H9 (cell line): ENCODE measurements around the gene ERVFRD-1. TPM values are rescaled to one million over a fixed set of nuclear protein-coding genes. Genes with fewer than 3 reads are reported as not detected.

ENCODE experiments used
- DNase-seq: peaks from one replicate; pipeline ENCODE4 v3.0.0-alpha.2; 2017
- H2AFZ ChIP-seq: one replicate; pipeline ENCODE4 v1.6.1; 2013; ENCODE audit warnings: mild to moderate bottlenecking, low read length, control low read depth, moderate library complexity
- H2AK5ac ChIP-seq: 2 replicates; pipeline ENCODE4 v1.6.1; 2013; ENCODE audit warnings: low read length, control low read depth, mixed read lengths; ENCODE audit not compliant: insufficient read length
- H2BK120ac ChIP-seq: one replicate; pipeline ENCODE4 v1.6.1; 2013; ENCODE audit warnings: low read depth, mild to moderate bottlenecking, low read length, control low read depth, inconsistent platforms; ENCODE audit not compliant: poor library complexity, severe bottlenecking
- H2BK12ac ChIP-seq: 2 replicates; pipeline ENCODE4 v1.6.1; 2013; ENCODE audit warnings: low read length, control low read depth, mixed read lengths, low read depth; ENCODE audit not compliant: insufficient read length
- H2BK15ac ChIP-seq: 2 replicates; pipeline ENCODE4 v1.6.1; 2013; ENCODE audit warnings: low read depth, low read length, control low read depth
- H2BK20ac ChIP-seq: one replicate; pipeline ENCODE4 v1.6.1; 2013; ENCODE audit warnings: low read depth, mild to moderate bottlenecking, low read length, control low read depth, inconsistent platforms; ENCODE audit not compliant: poor library complexity, severe bottlenecking
- H2BK5ac ChIP-seq: 2 replicates; pipeline ENCODE4 v1.6.1; 2013; ENCODE audit warnings: low read length, control low read depth, mixed read lengths; ENCODE audit not compliant: insufficient read length
- H3K14ac ChIP-seq: 2 replicates; pipeline ENCODE4 v1.6.1; 2013; ENCODE audit warnings: low read length, control low read depth; ENCODE audit not compliant: insufficient read depth
- H3K18ac ChIP-seq: 2 replicates; pipeline ENCODE4 v1.6.1; 2013; ENCODE audit warnings: low read depth, mild to moderate bottlenecking, mixed read lengths, low read length, control low read depth; ENCODE audit not compliant: insufficient read length
- H3K23ac ChIP-seq: 2 replicates; pipeline ENCODE4 v1.6.1; 2013; ENCODE audit warnings: low read length, control low read depth, mixed read lengths, low read depth; ENCODE audit not compliant: insufficient read length
- H3K23me2 ChIP-seq: 2 replicates; pipeline ENCODE4 v1.6.1; 2013; ENCODE audit warnings: low read depth, mild to moderate bottlenecking, mixed read lengths, low read length, control low read depth; ENCODE audit not compliant: insufficient read length, poor library complexity, severe bottlenecking
- H3K27ac ChIP-seq: 2 replicates; pipeline ENCODE4 v1.5.1; 2013; ENCODE audit warnings: low read length, control low read depth, mixed read lengths, low read depth; ENCODE audit not compliant: insufficient read length
- H3K27me3 ChIP-seq: 2 replicates; pipeline ENCODE4 v1.6.1; 2013; ENCODE audit warnings: low read length, control low read depth, inconsistent platforms; ENCODE audit not compliant: insufficient read depth
- H3K4ac ChIP-seq: 2 replicates; pipeline ENCODE4 v1.6.1; 2013; ENCODE audit warnings: low read depth, mild to moderate bottlenecking, control low read depth, inconsistent platforms, low read length, moderate library complexity
- H3K4me1 ChIP-seq: 2 replicates; pipeline ENCODE4 v1.6.1; 2013; ENCODE audit warnings: low read length, control low read depth, inconsistent platforms; ENCODE audit not compliant: insufficient read depth
- H3K4me2 ChIP-seq: 2 replicates; pipeline ENCODE4 v1.6.1; 2013; ENCODE audit warnings: low read length, control low read depth, mixed read lengths; ENCODE audit not compliant: insufficient read length, insufficient read depth
- H3K56ac ChIP-seq: 2 replicates; pipeline ENCODE4 v1.6.1; 2013; ENCODE audit warnings: low read depth, mild to moderate bottlenecking, mixed read lengths, low read length, control low read depth; ENCODE audit not compliant: insufficient read length
- H3K79me1 ChIP-seq: 2 replicates; pipeline ENCODE4 v1.6.1; 2013; ENCODE audit warnings: low read depth, mild to moderate bottlenecking, moderate library complexity, low read length, control low read depth, inconsistent platforms; ENCODE audit not compliant: insufficient read depth, poor library complexity, severe bottlenecking
- H3K79me2 ChIP-seq: 2 replicates; pipeline ENCODE4 v1.6.1; 2013; ENCODE audit warnings: low read length, control low read depth, inconsistent platforms; ENCODE audit not compliant: insufficient read depth
- H3K9ac ChIP-seq: 2 replicates; pipeline ENCODE4 v1.6.1; 2013; ENCODE audit warnings: low read length, control low read depth, mixed read lengths; ENCODE audit not compliant: insufficient read length; ENCODE audit errors: extremely low read depth
- H3K9me3 ChIP-seq: one replicate; pipeline ENCODE4 v1.6.1; 2013; ENCODE audit warnings: low read depth, low read length, inconsistent platforms; ENCODE audit not compliant: control insufficient read depth
- H3T11ph ChIP-seq: one replicate; pipeline ENCODE4 v1.6.1; 2013; ENCODE audit warnings: mild to moderate bottlenecking, low read length, control low read depth, inconsistent platforms
- H4K20me1 ChIP-seq: one replicate; pipeline ENCODE4 v1.6.1; 2013; ENCODE audit not compliant: control insufficient read depth, insufficient read length, insufficient read depth
- H4K5ac ChIP-seq: 2 replicates; pipeline ENCODE4 v1.6.1; 2013; ENCODE audit warnings: low read depth, mild to moderate bottlenecking, mixed read lengths, low read length, control low read depth; ENCODE audit not compliant: insufficient read length
- H4K8ac ChIP-seq: replicated peaks from 2 replicates; pipeline ENCODE4 v1.6.1; 2013; ENCODE audit warnings: low read length, control low read depth, mixed read lengths, low read depth; ENCODE audit not compliant: insufficient read length
- H4K91ac ChIP-seq: 2 replicates; pipeline ENCODE4 v1.6.1; 2013; ENCODE audit warnings: low read depth, mild to moderate bottlenecking, moderate library complexity, mixed read lengths, low read length, control low read depth; ENCODE audit not compliant: insufficient read length
- H3K27ac Mint-ChIP-seq, 3 experiments: 2 replicates in 2 of 3; 3 replicates in 1 of 3; pipeline ENCODE4 v1.8.0; 2020 to 2021; ENCODE audit warnings: mixed read lengths in 3 of 3, mild to moderate bottlenecking in 1 of 3, moderate library complexity in 1 of 3
- H3K27me3 Mint-ChIP-seq: 2 replicates; pipeline ENCODE4 v1.8.0; 2021; ENCODE audit warnings: low read depth, mild to moderate bottlenecking, moderate library complexity, mixed read lengths
- H3K36me3 Mint-ChIP-seq, 3 experiments: 2 replicates in 2 of 3; 3 replicates in 1 of 3; pipeline ENCODE4 v1.8.0; 2020 to 2021; ENCODE audit warnings: low read depth in 3 of 3, mixed read lengths in 3 of 3; ENCODE audit not compliant: insufficient read depth in 1 of 3
- H3K4me1 Mint-ChIP-seq, 2 experiments: 2 replicates each; pipeline ENCODE4 v1.8.0; 2020; ENCODE audit warnings: mixed read lengths in 2 of 2
- H3K4me3 Mint-ChIP-seq, 2 experiments: 2 replicates in 1 of 2; 3 replicates in 1 of 2; pipeline ENCODE4 v1.8.0; 2020 to 2021; ENCODE audit warnings: mild to moderate bottlenecking in 2 of 2, mixed read lengths in 2 of 2, moderate library complexity in 1 of 2
- H3K9me3 Mint-ChIP-seq, 2 experiments: 2 replicates in 1 of 2; 3 replicates in 1 of 2; pipeline ENCODE4 v1.8.0; 2020; ENCODE audit warnings: mild to moderate bottlenecking in 2 of 2, mixed read lengths in 2 of 2, moderate library complexity in 1 of 2
- WGBS: extraction: QIAGEN DNeasy Blood & Tissue Kit; methylation state at CpG from one replicate; pipeline ENCODE4 v1.1.7; 2013; ENCODE audit warnings: missing lambda C conversion rate, low lambda C conversion rate, mixed read lengths; ENCODE audit not compliant: insufficient read length; ENCODE audit errors: extremely low coverage; 5-methylcytosine and 5-hydroxymethylcytosine counted together
- total RNA-seq: library from RNA; stranded (reverse); gene quantifications from 2 replicates; pipeline ENCODE4 v1.2.1, GENCODE V29; 2021
- TF ChIP-seq, protein P1 (sequence below): fragments of 200-600 bp; sonication (generic); conservative IDR thresholded peaks from 3 replicates; pipeline ENCODE4 v1.8.0; 2021; ENCODE audit warnings: antibody characterized with exemption, mild to moderate bottlenecking

Gene ERVFRD-1
- total RNA-seq, 1 experiment from 2014 or later, result not detected

DNA sequence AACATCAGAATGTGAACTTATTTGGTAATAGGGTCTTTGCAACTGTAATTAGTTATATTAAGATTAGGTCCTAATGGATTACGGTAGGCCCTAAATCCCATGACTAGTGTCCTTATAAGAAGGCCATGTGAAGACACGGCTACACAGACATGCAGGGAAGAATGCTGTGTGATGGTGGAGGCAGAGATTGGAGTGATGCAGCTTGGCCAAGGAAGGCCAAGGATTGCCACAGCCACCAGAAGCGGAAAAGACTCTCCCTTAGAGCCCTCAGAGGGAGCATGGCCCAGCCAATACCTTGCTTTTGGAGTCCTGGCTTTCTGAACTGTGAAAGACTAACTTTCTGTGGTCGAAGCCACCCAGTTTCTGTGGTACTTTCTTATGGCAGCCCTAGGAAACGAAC is 27.6 kb downstream of the ERVFRD-1 start:
- no peaks in the 10 kb centered on the region for H3K27me3 Mint-ChIP-seq
- whole genome bisulfite sequencing, result no CpG with 5 or more reads among the region's 5 CpGs
- H3K4me1 Mint-ChIP-seq, result no peaks in the 10 kb centered on the region
- no peak overlapping the region for H3K27ac Mint-ChIP-seq
- no peak overlapping the region for H2BK15ac ChIP-seq
- no peak overlapping the region for H3K4ac ChIP-seq
- H4K20me1 ChIP-seq, result no peaks in the 10 kb centered on the region
- no peaks in the 10 kb centered on the region for H3K36me3 Mint-ChIP-seq
- no peak overlapping the region for H4K91ac ChIP-seq
- H3K4me3 Mint-ChIP-seq, result no peak overlapping the region
- no peak overlapping the region for H3K27ac ChIP-seq
- no peak overlapping the region for H4K8ac ChIP-seq
- H3K4me1 ChIP-seq, result no peaks in the 10 kb centered on the region
- H2BK5ac ChIP-seq, result no peak overlapping the region
- no peak overlapping the region for H2BK12ac ChIP-seq
- H3K14ac ChIP-seq, result no peak overlapping the region
- TF ChIP-seq, protein P1, sequence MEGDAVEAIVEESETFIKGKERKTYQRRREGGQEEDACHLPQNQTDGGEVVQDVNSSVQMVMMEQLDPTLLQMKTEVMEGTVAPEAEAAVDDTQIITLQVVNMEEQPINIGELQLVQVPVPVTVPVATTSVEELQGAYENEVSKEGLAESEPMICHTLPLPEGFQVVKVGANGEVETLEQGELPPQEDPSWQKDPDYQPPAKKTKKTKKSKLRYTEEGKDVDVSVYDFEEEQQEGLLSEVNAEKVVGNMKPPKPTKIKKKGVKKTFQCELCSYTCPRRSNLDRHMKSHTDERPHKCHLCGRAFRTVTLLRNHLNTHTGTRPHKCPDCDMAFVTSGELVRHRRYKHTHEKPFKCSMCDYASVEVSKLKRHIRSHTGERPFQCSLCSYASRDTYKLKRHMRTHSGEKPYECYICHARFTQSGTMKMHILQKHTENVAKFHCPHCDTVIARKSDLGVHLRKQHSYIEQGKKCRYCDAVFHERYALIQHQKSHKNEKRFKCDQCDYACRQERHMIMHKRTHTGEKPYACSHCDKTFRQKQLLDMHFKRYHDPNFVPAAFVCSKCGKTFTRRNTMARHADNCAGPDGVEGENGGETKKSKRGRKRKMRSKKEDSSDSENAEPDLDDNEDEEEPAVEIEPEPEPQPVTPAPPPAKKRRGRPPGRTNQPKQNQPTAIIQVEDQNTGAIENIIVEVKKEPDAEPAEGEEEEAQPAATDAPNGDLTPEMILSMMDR, result no peak
- no peak overlapping the region for H3K56ac ChIP-seq
- DNase-seq, result no peak
- H3K23me2 ChIP-seq, result no peaks in the 10 kb centered on the region
- H2BK20ac ChIP-seq, result no peak overlapping the region
- H3K18ac ChIP-seq, result no peak overlapping the region
- H3K9me3 Mint-ChIP-seq, result no peaks in the 10 kb centered on the region; a peak in 1 of 5 replicates
- H2BK120ac ChIP-seq, result no peak overlapping the region
- H3K9me3 ChIP-seq, result no peaks in the 10 kb centered on the region
- H3K23ac ChIP-seq, result no peak overlapping the region
- no peak overlapping the region for H3K4me2 ChIP-seq
- no peak overlapping the region for H3K9ac ChIP-seq
- no peaks in the 10 kb centered on the region for H3K79me1 ChIP-seq
- no peaks in the 10 kb centered on the region for H3K27me3 ChIP-seq
- no peak overlapping the region for H4K5ac ChIP-seq
- H2AK5ac ChIP-seq, result no peak overlapping the region
- H2AFZ ChIP-seq, result no peak overlapping the region
- no peaks in the 10 kb centered on the region for H3K79me2 ChIP-seq
- no peak overlapping the region for H3T11ph ChIP-seq
